IMR-90 (cell line): ENCODE results near the gene STRIP2. TPM values are rescaled to one million over a fixed set of nuclear protein-coding genes. Genes with fewer than 3 reads are reported as not detected.

ENCODE experiments used
- ATAC-seq: fragments of 200-7000 bp; cut with Tn5 transposase; 2 replicates; pipeline ENCODE4 v1.9.1; 2020; ENCODE audit warnings: low read depth, mild to moderate bottlenecking, moderate library complexity
- BruUV-seq: library from RNA; stranded (reverse); fragments of 400-500 nt; replicated peaks from 2 replicates; lab custom pipeline; 2021; lab: Mats Ljungman, UMichigan
- CTCF ChIA-PET: fragments of 300-600 bp; formaldehyde crosslinking; extraction: SDS; loops from one replicate; lab custom pipeline; 2021; ENCODE audit warnings: antibody characterized with exemption; lab: Yijun Ruan, JAX
- POLR2A ChIA-PET: fragments of 300-600 bp; sonication (Branson Sonifier 250); formaldehyde crosslinking; loops from one replicate; lab custom pipeline; 2022; ENCODE audit warnings: antibody characterized with exemption; ENCODE audit not compliant: unreplicated experiment; lab: Charles Lee
- DNase-seq: peaks from one replicate; pipeline ENCODE4 v3.0.0; 2013
- H2AFZ ChIP-seq: replicated peaks from 2 replicates; pipeline ENCODE3; 2013; ENCODE audit warnings: low read length, mild to moderate bottlenecking; ENCODE audit not compliant: poor library complexity
- H2AK5ac ChIP-seq: 2 replicates; pipeline ENCODE4 v1.6.1; 2013; ENCODE audit warnings: low read depth, low read length, inconsistent platforms
- H2AK9ac ChIP-seq: replicated peaks from 2 replicates; pipeline ENCODE3; 2013; ENCODE audit warnings: mild to moderate bottlenecking, low read depth, low read length, moderate library complexity; ENCODE audit not compliant: poor library complexity
- H2BK120ac ChIP-seq: 2 replicates; pipeline ENCODE4 v1.6.1; 2013; ENCODE audit warnings: low read depth, low read length, inconsistent platforms
- H2BK15ac ChIP-seq: 3 replicates; pipeline ENCODE4 v1.6.1; 2013; ENCODE audit warnings: low read depth, low read length, inconsistent platforms
- H2BK20ac ChIP-seq: 2 replicates; pipeline ENCODE4 v1.6.1; 2013; ENCODE audit warnings: low read depth, mild to moderate bottlenecking, inconsistent platforms, low read length, moderate library complexity
- H2BK5ac ChIP-seq: 2 replicates; pipeline ENCODE4 v1.6.1; 2013; ENCODE audit warnings: mild to moderate bottlenecking, low read depth, low read length, inconsistent platforms; ENCODE audit not compliant: poor library complexity, severe bottlenecking
- H3K14ac ChIP-seq: replicated peaks from 2 replicates; pipeline ENCODE4 v1.6.1; 2013; ENCODE audit warnings: low read depth, low read length, inconsistent platforms
- H3K18ac ChIP-seq: 2 replicates; pipeline ENCODE4 v1.6.1; 2013; ENCODE audit warnings: low read depth, low read length, control low read depth
- H3K23ac ChIP-seq: 2 replicates; pipeline ENCODE4 v1.6.1; 2013; ENCODE audit warnings: low read depth, low read length, inconsistent platforms
- H3K27ac ChIP-seq: 2 replicates; pipeline ENCODE4 v1.5.1; 2013; ENCODE audit warnings: mild to moderate bottlenecking, control low read depth, low read length; ENCODE audit not compliant: insufficient read depth
- H3K27me3 ChIP-seq: 2 replicates; pipeline ENCODE4 v1.6.1; 2013; ENCODE audit warnings: low read length; ENCODE audit not compliant: control insufficient read depth, insufficient read depth
- H3K36me3 ChIP-seq: 2 replicates; pipeline ENCODE4 v1.6.1; 2013; ENCODE audit warnings: low read length, mixed read lengths; ENCODE audit not compliant: control insufficient read depth, insufficient read depth
- H3K4ac ChIP-seq: 2 replicates; pipeline ENCODE4 v1.6.1; 2013; ENCODE audit warnings: low read depth, low read length, inconsistent platforms
- H3K4me1 ChIP-seq: 2 replicates; pipeline ENCODE4 v1.6.1; 2013; ENCODE audit warnings: low read length, mixed read lengths; ENCODE audit not compliant: control insufficient read depth, insufficient read depth
- H3K4me2 ChIP-seq: 2 replicates; pipeline ENCODE4 v1.6.1; 2013; ENCODE audit warnings: low read depth, mild to moderate bottlenecking, control low read depth, low read length, moderate library complexity
- H3K4me3 ChIP-seq: 2 replicates; pipeline ENCODE4 v1.5.1; 2013; ENCODE audit warnings: low read depth, mild to moderate bottlenecking, control low read depth, low read length, moderate library complexity; ENCODE audit not compliant: insufficient read depth
- H3K56ac ChIP-seq: 2 replicates; pipeline ENCODE4 v1.6.1; 2013; ENCODE audit warnings: low read length, inconsistent platforms; ENCODE audit not compliant: insufficient read depth; ENCODE audit errors: extremely low read depth
- H3K79me1 ChIP-seq, 2 experiments: 2 replicates each; pipeline ENCODE4 v1.6.1; 2013; ENCODE audit warnings: low read length in 2 of 2, inconsistent platforms in 1 of 2, low read depth in 1 of 2
- H3K9ac ChIP-seq: 2 replicates; pipeline ENCODE4 v1.6.1; 2013; ENCODE audit warnings: low read depth, low read length, control low read depth
- H3K9me1 ChIP-seq: 2 replicates; pipeline ENCODE4 v1.6.1; 2013; ENCODE audit warnings: low read length, inconsistent platforms; ENCODE audit not compliant: insufficient read depth
- H3K9me3 ChIP-seq: 2 replicates; pipeline ENCODE4 v1.6.1; 2013; ENCODE audit warnings: low read length; ENCODE audit not compliant: control insufficient read depth, insufficient read depth
- H4K20me1 ChIP-seq: 2 replicates; pipeline ENCODE4 v1.6.1; 2013; ENCODE audit warnings: low read length, inconsistent platforms; ENCODE audit not compliant: insufficient read depth
- H4K5ac ChIP-seq: 2 replicates; pipeline ENCODE4 v1.6.1; 2013; ENCODE audit warnings: mild to moderate bottlenecking, low read depth, low read length, control low read depth
- H4K8ac ChIP-seq, 2 experiments: 2 replicates each; pipeline ENCODE4 v1.6.1; 2013; ENCODE audit warnings: low read depth in 2 of 2, low read length in 2 of 2, control low read depth in 1 of 2, inconsistent platforms in 1 of 2
- H4K91ac ChIP-seq: 2 replicates; pipeline ENCODE4 v1.6.1; 2013; ENCODE audit warnings: low read depth, low read length, inconsistent platforms; ENCODE audit not compliant: insufficient read depth
- CTCF ChIP-seq: conservative IDR thresholded peaks from 2 replicates; pipeline ENCODE4 v1.5.1; 2012; ENCODE audit warnings: mild to moderate bottlenecking, low read depth, low read length, improper control_type of control experiment
- FOS ChIP-seq: fragments of 150-350 bp; IDR thresholded peaks from 2 replicates; pipeline ENCODE4 v1.6.1; 2016; ENCODE audit warnings: low read depth, low read length
- MAFK ChIP-seq: IDR thresholded peaks from 2 replicates; pipeline ENCODE4 v1.6.1; 2012; ENCODE audit warnings: low read depth, low read length, improper control_type of control experiment
- MXI1 ChIP-seq: IDR thresholded peaks from 2 replicates; pipeline ENCODE4 v1.6.1; 2012; ENCODE audit warnings: low read depth, mild to moderate bottlenecking, low read length, moderate library complexity, borderline replicate concordance
- POLR2A ChIP-seq: IDR thresholded peaks from 2 replicates; pipeline ENCODE4 v1.6.1; 2012; ENCODE audit warnings: mild to moderate bottlenecking, low read depth, low read length
- RAD21 ChIP-seq: IDR thresholded peaks from 2 replicates; pipeline ENCODE4 v1.6.1; 2012; ENCODE audit warnings: low read length, improper control_type of control experiment
- RCOR1 ChIP-seq: IDR thresholded peaks from 2 replicates; pipeline ENCODE4 v1.6.1; 2012; ENCODE audit warnings: mild to moderate bottlenecking, low read length, improper control_type of control experiment; ENCODE audit not compliant: insufficient replicate concordance
- RFX5 ChIP-seq: IDR thresholded peaks from 2 replicates; pipeline ENCODE4 v1.8.0; 2012; ENCODE audit warnings: low read depth, mild to moderate bottlenecking, low read length, moderate library complexity
- SMC3 ChIP-seq: fragments of 150-350 bp; IDR thresholded peaks from 2 replicates; pipeline ENCODE4 v1.6.1; 2016; ENCODE audit warnings: low read depth, mild to moderate bottlenecking, antibody characterized with exemption, low read length, moderate library complexity
- WGBS, 2 experiments: methylation state at CpG; one replicate each; pipeline versions ENCODE4 v1.1.5 to v1.1.7; 2013; ENCODE audit warnings: missing lambda C conversion rate in 2 of 2; ENCODE audit not compliant: insufficient read length in 1 of 2; ENCODE audit errors: extremely low coverage in 2 of 2; 5-methylcytosine and 5-hydroxymethylcytosine counted together
- dilution Hi-C: fragments of 300-500 bp; cut with HindIII; formaldehyde crosslinking; loops from one replicate; pipeline ENCODE4 v1.14.3; 2018; ENCODE audit warnings: low sequenced_read_pairs; ENCODE audit not compliant: unreplicated experiment
- in situ Hi-C: fragments of 300-500 bp; cut with MboI; formaldehyde crosslinking; loops from 3 replicates; pipeline ENCODE4 v1.14.3; 2019; ENCODE audit warnings: low sequenced_read_pairs, inconsistent platforms, mixed read lengths
- intact Hi-C: fragments of 100-400 bp; cut with micrococcal nuclease; formaldehyde crosslinking; loops from 2 replicates; pipeline ENCODE4 v1.10.0; 2022
- polyA plus RNA-seq, 3 experiments: library from polyadenylated mRNA; depleted of rRNA; stranded (reverse); fragments of >200 nt; gene quantifications; 2 replicates each; pipeline ENCODE4 v1.2.3, GENCODE V29; 2012; ENCODE audit warnings: low replicate concordance in 1 of 3
- total RNA-seq: library from RNA; depleted of rRNA; stranded (reverse); fragments of >200 nt; gene quantifications from 2 replicates; pipeline ENCODE4 v1.2.3, GENCODE V29; 2012

Gene STRIP2
- total and polyA plus RNA-seq, 2 of the 4 experiments (the other 2 are of a cell fraction) = 1.8 to 3.0 TPM

GRCh38 chr7:129412501-129412900 is 21.7 kb upstream of the STRIP2 start:
- H3K27me3 ChIP-seq = no peaks in the 10 kb centered on the region
- H2AK5ac ChIP-seq = no peak overlapping the region
- H3K9ac ChIP-seq = no peak overlapping the region
- no peak overlapping the region for H2AFZ ChIP-seq
- in situ Hi-C loops (no loop called here), dilution Hi-C loops (no loop called here), intact Hi-C loops (no loop called here)
- no peak overlapping the region for H2BK120ac ChIP-seq
- no peak overlapping the region for H2BK5ac ChIP-seq
- H3K23ac ChIP-seq = no peak overlapping the region
- no peaks in the 10 kb centered on the region for H3K4me1 ChIP-seq
- H3K27ac ChIP-seq = no peak overlapping the region
- H3K56ac ChIP-seq = no peak overlapping the region
- H4K8ac ChIP-seq = no peak overlapping the region
- no peak overlapping the region for H2BK20ac ChIP-seq
- peaks cover 2% of the 10 kb centered on the region; the same call in 1 of the 2 replicates for H3K9me3 ChIP-seq
- H4K91ac ChIP-seq = no peak overlapping the region
- ChIA-PET CTCF (no interaction called here), POLR2A (no interaction called here)
- no peak for DNase-seq
- H4K20me1 ChIP-seq = no peaks in the 10 kb centered on the region
- H3K79me1 ChIP-seq = no peaks in the 10 kb centered on the region
- no peak overlapping the region for H3K14ac ChIP-seq
- H3K9me1 ChIP-seq = no peaks in the 10 kb centered on the region
- ATAC-seq = no peak
- no peak for TF ChIP-seq MAFK
- no peak for TF ChIP-seq FOS
- no peak for TF ChIP-seq MXI1
- no peak for TF ChIP-seq RAD21
- no peak for TF ChIP-seq RCOR1
- no peak for TF ChIP-seq RFX5
- no peak for TF ChIP-seq CTCF
- TF ChIP-seq SMC3 = no peak
- TF ChIP-seq POLR2A = no peak
- no TSS peak for BruUV-seq
- H2AK9ac ChIP-seq = no peak overlapping the region
- H4K5ac ChIP-seq = no peak overlapping the region
- H3K4ac ChIP-seq = no peak overlapping the region
- H3K4me2 ChIP-seq = no peak overlapping the region
- no peak overlapping the region for H2BK15ac ChIP-seq
- H3K4me3 ChIP-seq = no peak overlapping the region
- WGBS, 2 experiments = 100% methylated on average over 1 of the region's 4 CpGs; no CpG with 5 or more reads in 1 of the 2 experiments
- H3K18ac ChIP-seq = no peak overlapping the region
- 0 out of 2 replicates have a peak, but pooled peaks cover 2% of the 10 kb centered on the region for H3K36me3 ChIP-seq
